Activated T-cell treated with anti-CD3 and anti-CD28 coated beads for 4 hours (primary cell): ENCODE measurements around the gene NVL.
"Not testable (repeated sequence)": the region's sequence is repeated elsewhere in the genome, so short reads cannot be mapped to it uniquely, and the experiment has no call there.

Experiments
- DNase-seq: peaks from one replicate; pipeline ENCODE4 v3.0.0-alpha.2; 2020

The NVL gene

GRCh38 chr1:224329842-224330753 is at the start of gene NVL:
Gene NVL, minus strand, starts transcription at chr1:224330172. Its CDS starts 45 bp downstream, at chr1:224330127.
- peak; percentile 68 for DNase-seq

- no peak for DNase-seq
Observed at GRCh38 chr1:224378855-224379631, 49.1 kb upstream of the NVL start.

GRCh38 chr1:224377676-224378006 is 47.7 kb upstream of the NVL start:
- no peak for DNase-seq

- DNase-seq: no peak
Observed at GRCh38 chr1:224375059-224375458, 45.1 kb upstream of the NVL start.

GRCh38 chr1:224373008-224373590 is 43.1 kb upstream of the NVL start:
- DNase-seq: no peak

- DNase-seq: no peak
Observed at GRCh38 chr1:224368409-224368808, 38.4 kb upstream of the NVL start.

GRCh38 chr1:224359207-224359606 is 29.2 kb upstream of the NVL start:
- no peak for DNase-seq

- no peak for DNase-seq
Observed at GRCh38 chr1:224358237-224358636, 28.3 kb upstream of the NVL start.

- DNase-seq: no peak
Observed at GRCh38 chr1:224357626-224358124, 27.7 kb upstream of the NVL start.

- DNase-seq: peak; percentile 82
Observed at GRCh38 chr1:224356685-224357625, 27.0 kb upstream of the NVL start, which contains the start of gene CNIH4. Gene CNIH4, plus strand, starts transcription at chr1:224356879. Its CDS starts 46 bp downstream, at chr1:224356925.

- DNase-seq: no peak
Observed at GRCh38 chr1:224353975-224354925, 24.3 kb upstream of the NVL start.

- not testable (repeated sequence) for DNase-seq
Observed at GRCh38 chr1:224352436-224353085, 22.6 kb upstream of the NVL start.

GRCh38 chr1:224349716-224350115 is 19.7 kb upstream of the NVL start:
- not testable (repeated sequence) for DNase-seq

GRCh38 chr1:224348137-224348536 is 18.2 kb upstream of the NVL start:
- no peak for DNase-seq

- DNase-seq: no peak
Observed at GRCh38 chr1:224343679-224344078, 13.7 kb upstream of the NVL start.

GRCh38 chr1:224340453-224341384 is 10.7 kb upstream of the NVL start:
- DNase-seq: not testable (repeated sequence)

- no peak for DNase-seq
Observed at GRCh38 chr1:224339442-224340033, 9.6 kb upstream of the NVL start.

- DNase-seq: no peak
Observed at GRCh38 chr1:224338150-224338838, 8.3 kb upstream of the NVL start.
